ENCODE data around the gene ALKBH1.

ALKBH1 gene

GRCh38 chr14:77708749-77709148 is 926 bp upstream of the ALKBH1 start:
- H3K4me3 ChIP-seq (ENCODE audit: low read length), result peak overlapping the region; percentile 100
- DNase-seq (ENCODE audit: low read depth), result no peak
- TF ChIP-seq CTCF (conservative IDR thresholded peaks at IDR 0.05; ENCODE audit: low read depth, low read length), result no peak

- TF ChIP-seq CTCF (conservative IDR thresholded peaks at IDR 0.05; ENCODE audit: low read depth, low read length), result peak; percentile 30
- H3K4me3 ChIP-seq (ENCODE audit: low read length), result peak overlapping the region; percentile 100
- DNase-seq (ENCODE audit: low read depth), result no peak
Observed at GRCh38 chr14:77707355-77707723, 484 bp downstream of the ALKBH1 start.

- DNase-seq (ENCODE audit: low read depth), result no peak
Observed at GRCh38 chr14:77691259-77691658, 16.6 kb downstream of the ALKBH1 start.

GRCh38 chr14:77682158-77682553 is 25.7 kb downstream of the ALKBH1 start:
- DNase-seq (ENCODE audit: low read depth), result no peak
- no peak overlapping the region for H3K4me3 ChIP-seq (ENCODE audit: low read length)
- TF ChIP-seq CTCF (conservative IDR thresholded peaks at IDR 0.05; ENCODE audit: low read depth, low read length), result no peak

More at GRCh38 chr14:77691259-77691658, 16.6 kb downstream of the ALKBH1 start:
- TF ChIP-seq CTCF (conservative IDR thresholded peaks at IDR 0.05; ENCODE audit: low read depth, low read length), result no peak
- no peak overlapping the region for H3K4me3 ChIP-seq (ENCODE audit: low read length)

GRCh38 chr14:77681196-77682157 is 26.3 kb downstream of the ALKBH1 start:
- DNase-seq (ENCODE audit: low read depth), result no peak
- H3K4me3 ChIP-seq (ENCODE audit: low read length), result no peak overlapping the region
- TF ChIP-seq CTCF (conservative IDR thresholded peaks at IDR 0.05; ENCODE audit: low read depth, low read length), result no peak

- DNase-seq (ENCODE audit: low read depth), result no peak
Observed at GRCh38 chr14:77674931-77675330, 32.9 kb downstream of the ALKBH1 start.

More at GRCh38 chr14:77674931-77675330, 32.9 kb downstream of the ALKBH1 start:
- TF ChIP-seq CTCF (conservative IDR thresholded peaks at IDR 0.05; ENCODE audit: low read depth, low read length), result no peak
- H3K4me3 ChIP-seq (ENCODE audit: low read length), result no peak overlapping the region
